ENCODE measurements around the gene NPB.

NPB gene

GRCh38 chr17:81898885-81899284, 3.2 kb upstream of the NPB start:
- no peak for DNase-seq (ENCODE audit: low read depth)

DNA sequence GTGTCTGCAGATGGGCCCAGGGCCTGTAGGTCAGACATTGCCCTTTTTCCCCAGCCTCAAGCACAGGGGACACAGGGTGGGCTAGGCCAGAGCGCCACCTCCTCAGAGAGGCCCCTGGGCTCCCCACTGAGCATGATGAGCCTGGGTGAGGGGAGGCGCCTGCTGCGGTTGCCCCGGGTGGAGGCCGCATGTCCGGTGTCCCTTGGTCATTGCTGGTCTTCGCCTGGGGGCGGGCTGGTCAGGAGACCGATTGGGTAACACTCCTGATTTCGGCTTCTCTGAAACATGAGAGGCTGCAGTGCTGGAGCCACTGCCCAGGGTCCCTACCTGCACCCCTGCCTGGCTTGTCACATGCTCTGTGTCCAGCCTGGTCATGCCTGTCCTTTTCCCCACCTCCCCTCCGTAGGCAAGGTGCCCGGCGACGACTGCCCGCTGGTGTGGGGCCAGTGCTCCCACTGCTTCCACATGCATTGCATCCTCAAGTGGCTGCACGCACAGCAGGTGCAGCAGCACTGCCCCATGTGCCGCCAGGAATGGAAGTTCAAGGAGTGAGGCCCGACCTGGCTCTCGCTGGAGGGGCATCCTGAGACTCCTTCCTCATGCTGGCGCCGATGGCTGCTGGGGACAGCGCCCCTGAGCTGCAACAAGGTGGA, 2.4 kb upstream of the NPB start:
- DNase-seq (ENCODE audit: low read depth): no peak

DNA sequence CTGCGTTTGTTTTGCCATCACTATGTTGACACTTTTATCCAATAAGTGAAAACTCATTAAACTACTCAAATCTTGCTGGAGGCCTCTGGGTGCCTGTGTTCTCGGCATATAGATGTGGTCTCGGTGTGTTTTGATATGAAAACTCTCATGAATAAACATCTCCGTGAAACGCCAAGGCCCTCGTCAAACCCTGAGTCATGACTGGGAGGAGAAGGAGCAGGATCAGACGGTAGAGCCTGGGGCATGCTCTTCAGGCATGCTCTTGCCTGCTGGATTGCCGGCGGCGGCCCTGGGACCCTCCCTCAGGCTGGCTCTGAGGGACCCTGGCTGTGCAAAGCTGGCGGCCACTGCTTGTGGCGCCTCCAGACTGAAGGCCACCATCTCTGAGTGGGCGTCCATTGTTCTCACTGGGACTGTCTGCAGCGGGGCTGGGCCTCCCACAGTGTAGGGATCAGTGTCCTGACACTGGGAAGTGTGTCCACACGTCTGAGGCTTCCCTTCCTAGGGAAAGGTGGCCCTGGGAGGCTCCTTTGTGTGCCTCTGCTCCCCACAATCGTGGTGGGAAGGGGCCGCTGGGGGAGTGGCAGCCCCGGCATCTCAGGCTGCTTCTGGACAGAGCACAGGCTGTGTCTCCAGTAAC, 1.7 kb upstream of the NPB start:
- DNase-seq (ENCODE audit: low read depth): no peak

DNA sequence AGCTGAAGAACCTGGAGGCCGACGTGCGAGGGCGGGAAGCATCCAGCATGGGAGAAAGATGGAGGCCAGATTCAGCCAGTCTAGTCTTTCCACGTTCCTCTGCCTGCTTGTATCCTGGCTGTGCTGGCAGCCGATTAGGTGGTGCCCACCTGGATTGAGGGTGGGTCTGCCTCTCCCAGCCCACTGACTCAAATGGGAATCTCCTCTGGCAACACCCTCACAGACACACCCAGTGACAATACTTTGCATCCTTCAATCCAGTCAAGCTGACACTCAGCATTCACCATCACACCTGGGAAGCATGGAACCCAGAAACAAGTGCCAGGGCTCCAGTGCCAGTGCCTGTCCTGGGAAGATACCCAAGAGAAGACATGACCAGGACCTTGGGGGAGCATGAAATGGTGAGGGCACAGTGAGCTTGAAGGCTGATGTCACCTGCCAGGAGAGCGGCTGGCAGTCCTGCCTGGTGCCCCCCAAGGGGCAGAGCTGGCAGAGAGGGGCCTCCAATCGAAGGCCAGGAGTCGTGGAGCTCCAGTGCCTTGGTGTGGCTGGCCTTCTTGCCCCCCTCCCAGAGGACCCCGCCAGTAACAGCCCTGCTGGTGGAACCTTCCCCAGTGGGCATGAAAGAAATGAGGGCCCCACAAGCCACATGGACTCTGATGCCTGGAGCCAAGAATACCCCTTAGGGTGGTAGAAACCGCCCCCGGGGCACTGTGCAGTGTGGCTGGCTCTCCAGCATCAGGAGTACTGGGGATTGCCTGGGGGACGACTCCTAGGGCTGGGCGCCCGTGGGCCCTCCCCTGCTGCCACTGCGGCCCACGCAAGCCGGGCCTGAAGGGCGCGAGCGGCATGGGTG, 643 bp upstream of the NPB start:
- DNase-seq (ENCODE audit: low read depth): no peak

DNA sequence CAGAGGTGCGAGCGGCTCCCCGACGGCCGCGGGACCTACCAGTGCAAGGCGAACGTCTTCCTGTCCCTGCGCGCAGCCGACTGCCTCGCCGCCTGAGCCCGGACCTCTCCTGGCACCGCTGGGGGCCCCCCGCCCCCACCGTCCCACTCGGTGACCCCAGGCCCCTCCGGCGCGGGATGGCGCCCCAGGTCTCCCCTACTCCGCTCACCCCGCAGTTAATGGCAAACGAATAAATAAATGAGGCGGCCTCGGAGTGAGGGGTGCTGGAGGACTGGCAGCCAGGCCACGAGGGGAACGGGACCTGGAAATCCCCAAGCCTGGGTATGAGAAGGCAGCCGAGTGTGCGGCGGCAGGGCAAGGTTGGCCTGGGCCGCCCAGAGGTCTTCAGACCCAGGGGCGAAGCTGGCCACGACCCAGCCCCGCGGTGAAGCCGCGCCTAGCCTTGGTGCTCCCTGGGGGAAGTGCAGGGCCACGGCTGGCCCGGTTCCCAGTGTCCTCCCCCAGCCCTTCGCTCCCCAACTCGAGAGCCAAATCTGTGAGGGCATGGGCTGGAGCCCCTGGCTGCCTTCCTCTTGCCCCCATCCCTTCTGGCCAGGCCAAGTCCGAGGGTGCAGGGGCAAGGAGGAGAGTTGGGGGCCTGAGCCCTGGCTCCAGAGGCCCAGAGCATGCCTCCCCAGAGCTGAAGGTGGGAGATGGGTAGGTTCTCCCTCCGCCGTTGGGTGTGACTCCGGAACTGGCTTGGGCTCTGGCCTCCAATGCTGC, 796 bp downstream of the NPB start:
- no peak for DNase-seq (ENCODE audit: low read depth)

DNA sequence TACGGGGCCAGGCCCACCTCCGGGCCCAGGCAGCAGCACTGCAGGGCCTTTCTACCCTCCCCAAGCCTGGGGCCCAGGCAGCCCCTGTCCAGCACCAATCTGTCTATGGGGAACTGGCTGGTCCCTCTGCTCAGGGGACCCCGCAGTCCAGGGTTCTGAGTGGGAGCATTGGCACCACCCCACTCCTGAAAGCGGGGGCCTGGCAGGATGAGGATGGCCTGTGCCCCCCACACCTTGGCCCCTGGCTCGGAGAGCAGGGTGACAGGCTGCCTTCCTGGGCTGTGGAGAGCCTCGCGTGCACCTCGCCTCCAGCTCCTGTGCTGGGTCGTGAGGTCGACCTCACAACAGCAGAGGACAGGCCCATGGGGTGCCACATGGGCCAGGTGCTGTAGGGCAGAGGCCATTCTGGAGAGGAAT, 1.4 kb downstream of the NPB start:
- DNase-seq (ENCODE audit: low read depth): no peak

- DNase-seq (ENCODE audit: low read depth): no peak
Measured at GRCh38 chr17:81903896-81904599, 2.0 kb downstream of the NPB start.

DNA sequence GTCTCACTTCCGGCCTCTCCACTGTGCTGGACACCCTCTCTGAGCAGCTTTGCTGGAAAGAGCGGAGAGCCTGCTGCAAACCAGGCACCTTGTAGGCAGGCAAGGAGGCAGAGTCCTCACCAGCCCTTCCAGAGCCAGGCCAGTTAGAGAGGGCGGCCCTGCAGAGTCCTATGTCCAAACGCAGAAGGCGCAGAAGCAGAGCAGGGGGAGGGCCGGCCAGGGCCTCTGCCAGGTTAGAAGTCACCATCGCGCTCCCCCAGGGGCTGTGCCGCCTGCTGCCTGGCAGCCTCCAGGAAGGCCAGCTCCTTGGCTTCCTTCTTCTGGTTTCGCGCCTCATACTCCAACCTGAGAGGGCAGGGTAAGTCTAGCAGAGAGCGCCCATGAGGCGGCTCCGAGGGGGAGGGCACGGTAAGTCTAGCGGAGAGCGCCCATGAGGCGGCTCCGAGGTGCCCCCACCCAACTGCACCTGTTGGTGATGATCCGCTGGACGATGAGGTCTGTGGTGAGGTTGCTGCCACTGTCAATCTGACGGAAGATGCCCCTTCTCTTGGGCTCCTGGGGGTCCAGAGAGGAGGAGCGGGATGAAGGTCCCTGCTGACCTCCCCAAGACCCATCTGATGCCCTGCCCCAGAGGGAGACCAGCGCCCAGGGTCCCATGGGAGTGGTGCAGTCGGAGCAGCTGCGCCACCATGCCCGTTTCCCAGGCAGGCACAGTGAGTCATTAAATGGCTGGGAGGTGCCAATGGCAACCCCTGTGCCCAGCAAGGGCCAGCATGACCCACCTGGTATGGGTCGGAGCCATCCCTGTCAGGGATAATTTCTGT, 2.8 kb downstream of the NPB start:
- DNase-seq (ENCODE audit: low read depth): no peak

DNA sequence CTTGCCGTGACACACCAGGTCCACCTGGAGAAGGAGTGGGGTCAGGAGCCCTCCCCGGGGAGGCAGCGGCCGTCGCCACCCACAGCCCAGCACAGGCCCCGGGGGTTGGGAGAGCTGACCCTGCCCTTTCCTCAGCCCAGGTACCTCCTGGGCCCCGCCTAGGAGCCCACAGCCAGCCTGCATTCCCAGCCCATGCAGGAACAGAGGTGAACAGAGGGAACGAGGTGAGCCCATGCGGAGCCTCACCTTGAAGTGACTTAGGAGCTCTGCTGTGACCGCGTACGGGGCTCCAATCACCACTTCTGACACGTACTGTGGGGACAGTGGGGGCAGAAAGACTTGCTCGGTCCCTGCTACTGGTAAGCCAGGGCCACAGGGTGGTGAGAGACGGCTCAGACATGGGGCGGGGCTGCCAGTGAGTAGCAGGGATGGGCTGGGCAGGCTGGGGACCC, 3.4 kb downstream of the NPB start:
- DNase-seq (ENCODE audit: low read depth): no peak

DNA sequence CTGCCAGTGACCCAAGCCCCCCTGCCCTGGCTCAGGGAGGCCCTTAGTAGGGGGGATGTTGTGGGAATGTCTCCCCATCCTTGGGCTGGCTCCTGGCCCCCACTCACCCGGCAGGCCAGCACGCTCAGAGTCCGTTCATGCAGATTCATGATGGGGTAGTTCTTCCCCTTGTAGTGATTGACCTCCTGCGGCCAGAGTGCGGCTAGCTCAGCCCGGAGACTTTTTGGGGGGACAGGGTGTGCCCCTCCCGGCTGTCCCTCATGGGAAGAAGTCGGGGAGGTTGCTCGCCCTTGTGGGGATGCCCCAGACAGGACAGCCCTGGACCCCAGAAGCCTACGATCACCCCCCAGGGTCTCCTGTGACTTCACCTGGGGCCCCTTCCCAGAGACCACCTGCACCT, 4.0 kb downstream of the NPB start:
- DNase-seq (ENCODE audit: low read depth): no peak

DNA sequence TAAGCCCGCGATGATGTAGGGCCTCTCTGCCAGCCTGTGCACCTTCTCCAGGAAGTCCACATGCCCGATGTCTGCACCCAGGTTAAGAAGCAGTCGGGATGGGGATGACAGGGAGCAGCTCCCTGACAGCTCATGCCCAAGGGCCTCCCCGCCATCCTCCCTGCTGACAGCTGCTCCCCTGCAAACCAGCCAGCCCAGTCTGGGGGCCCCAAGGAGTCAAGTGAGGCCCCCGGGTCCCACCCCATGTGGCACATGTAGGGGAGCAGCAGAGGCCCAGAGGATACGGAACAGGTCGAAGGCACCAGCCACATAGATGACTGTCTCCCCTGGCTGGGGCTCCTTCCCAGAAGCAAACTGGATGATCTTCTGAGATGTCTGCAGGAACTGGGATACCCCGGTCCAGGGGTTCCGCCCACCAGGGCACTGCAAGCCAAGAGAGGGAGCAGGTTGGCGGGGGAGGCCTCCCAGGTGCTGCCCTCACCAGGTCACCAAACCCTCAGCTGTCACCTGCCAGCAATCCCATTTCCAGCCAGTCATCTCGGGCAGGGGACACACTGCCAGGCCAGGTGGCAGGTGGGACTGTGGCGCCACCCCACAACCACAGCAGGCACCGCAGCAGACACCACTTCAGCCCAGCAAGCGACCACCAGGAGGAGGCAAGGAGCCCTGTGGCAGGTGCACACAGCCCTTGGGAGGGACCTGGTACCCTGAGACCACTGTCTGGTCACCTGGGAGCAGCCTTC, 4.6 kb downstream of the NPB start:
- DNase-seq (ENCODE audit: low read depth): no peak

GRCh38 chr17:81907219-81908145, 5.4 kb downstream of the NPB start:
- DNase-seq (ENCODE audit: low read depth): no peak

GRCh38 chr17:81908793-81909192, 6.8 kb downstream of the NPB start:
- DNase-seq (ENCODE audit: low read depth): no peak

DNA sequence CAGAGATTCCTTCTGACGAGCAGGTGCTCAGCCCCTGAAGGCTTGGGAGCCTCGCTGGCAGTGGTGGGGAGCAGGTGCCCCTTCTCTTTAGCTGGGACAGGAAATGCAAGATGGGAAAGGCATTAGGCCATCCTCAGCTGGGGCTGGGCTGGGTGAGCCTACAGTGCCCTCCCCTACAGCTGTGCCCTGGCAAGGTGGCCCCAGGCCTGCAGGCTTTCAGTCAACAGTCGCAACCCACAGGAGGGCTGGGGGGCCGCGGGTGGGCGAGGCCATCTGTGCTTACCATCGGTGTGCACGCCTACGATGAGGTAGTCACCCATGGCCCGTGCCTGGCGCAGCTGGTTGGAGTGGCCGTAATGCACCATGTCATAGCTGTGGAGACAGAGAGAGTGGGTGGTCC, 7.2 kb downstream of the NPB start:
- DNase-seq (ENCODE audit: low read depth): no peak

DNA sequence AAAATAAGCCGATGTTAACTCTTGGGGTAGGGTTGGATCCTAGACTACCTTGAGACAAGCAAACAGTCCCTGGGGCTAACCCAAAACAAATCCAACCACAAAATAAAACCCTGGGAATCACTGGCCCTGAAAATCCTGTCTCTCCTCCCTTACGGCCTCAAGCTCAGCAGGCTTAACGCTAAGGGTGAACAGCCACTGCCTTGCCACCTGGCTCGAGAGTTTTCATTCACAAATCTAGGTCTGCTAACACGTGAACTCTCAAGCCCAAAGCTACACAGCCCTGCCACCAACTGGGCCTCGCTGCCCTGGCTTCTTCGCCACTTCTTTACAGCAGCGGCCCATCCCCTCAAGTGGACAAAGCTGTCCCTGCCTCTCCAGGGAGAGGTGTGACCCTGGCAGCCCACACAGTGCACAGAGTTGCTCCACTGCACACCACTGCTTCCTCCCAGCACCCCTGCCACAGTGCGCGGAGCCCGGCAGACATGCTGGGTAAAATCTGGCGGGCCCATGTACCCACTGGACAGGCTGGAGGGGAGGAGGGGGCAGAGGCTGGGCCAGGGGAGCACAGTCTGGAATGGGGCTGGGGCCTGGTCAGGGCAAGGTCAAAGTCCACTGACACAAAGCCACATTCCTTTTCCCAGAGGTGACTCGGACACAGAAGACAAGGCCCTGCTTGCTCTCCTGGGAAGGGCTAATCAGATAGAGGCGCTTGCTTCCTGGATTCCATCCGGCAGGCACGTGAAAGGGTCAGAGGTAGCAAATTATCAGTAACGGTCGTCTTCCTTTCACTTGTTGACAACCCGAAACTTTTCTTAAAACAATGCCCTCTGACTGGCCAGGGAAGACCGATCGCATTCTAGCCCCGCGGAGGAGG, 8.2 kb downstream of the NPB start:
- no peak for DNase-seq (ENCODE audit: low read depth)

DNA sequence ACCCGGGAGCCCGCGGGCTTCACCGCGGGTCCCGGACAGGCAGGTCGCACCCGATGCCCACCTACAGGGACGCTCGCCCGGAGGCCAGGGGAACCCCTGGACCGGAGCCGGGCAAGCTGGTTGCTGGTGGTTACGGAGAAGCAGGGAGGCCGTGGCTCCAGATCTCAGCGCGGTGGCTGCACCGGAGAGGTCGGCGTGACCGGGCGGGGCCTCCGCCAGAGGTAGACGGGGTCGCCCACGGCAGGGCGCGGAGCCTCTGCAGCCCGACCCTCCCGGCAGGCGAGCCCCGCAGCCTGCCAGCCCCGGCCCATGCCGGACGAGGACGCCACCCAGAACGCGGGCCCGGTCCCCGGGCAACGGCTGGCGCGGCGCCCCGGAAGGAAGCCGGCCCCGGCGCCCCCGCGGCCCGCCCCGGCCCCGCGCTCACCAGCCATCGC, 8.8 kb downstream of the NPB start:
- DNase-seq (ENCODE audit: low read depth): no peak

DNA sequence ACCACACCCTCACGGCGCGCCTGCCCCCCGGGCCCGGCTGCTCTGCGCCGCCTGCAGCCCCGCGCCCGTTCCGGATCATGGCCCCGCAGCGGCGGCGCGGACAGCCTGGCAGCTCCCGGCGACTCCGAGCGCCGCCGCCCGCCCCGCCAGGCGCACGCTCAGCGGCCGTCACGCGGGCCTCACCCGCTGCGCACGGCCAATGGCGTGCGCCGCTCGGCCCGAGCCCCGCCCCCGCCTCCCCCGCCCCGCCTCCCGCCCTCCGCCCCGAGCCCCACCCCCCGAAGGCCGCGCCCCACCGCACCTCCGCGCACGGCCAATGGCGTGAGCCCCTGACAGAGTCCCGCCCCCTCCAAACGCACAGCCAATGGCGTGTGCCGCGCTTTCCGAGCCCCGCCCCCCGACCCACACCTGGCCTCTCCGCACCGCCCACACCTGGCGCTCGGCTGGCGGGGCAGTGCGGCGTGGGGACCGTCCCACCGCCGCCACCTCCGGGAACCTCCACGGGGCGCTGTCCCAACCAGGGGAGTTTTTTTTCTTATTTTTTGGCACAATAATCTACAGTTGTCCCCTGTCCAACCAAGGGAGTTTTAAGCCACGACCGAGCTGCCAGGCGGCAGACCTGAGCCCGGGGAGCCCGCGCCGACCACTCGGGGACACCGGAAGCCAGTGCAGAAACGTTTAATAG, 9.4 kb downstream of the NPB start, which contains the start of gene PCYT2:
Gene PCYT2 (minus strand): TSS at position 123 of the 685 bp plus-strand sequence. CDS start 44 bp downstream, at position 79.
- DNase-seq (ENCODE audit: low read depth): peak; percentile 92

Measured in activated T-cell treated with anti-CD3 and anti-CD28 coated beads for 48 hours (primary cell).